ENCODE data around the gene DCLRE1B. TPM values are rescaled to one million over a fixed set of nuclear protein-coding genes. Genes with fewer than 3 reads are reported as not detected.

DCLRE1B gene
- total RNA-seq, 1 donor from 2014 or later, result 7.0 TPM

- no peak overlapping the region for H3K4me3 ChIP-seq (ENCODE audit: low read depth, low read length)
- no peak for DNase-seq (ENCODE audit: low read depth)
- TF ChIP-seq CTCF (conservative IDR thresholded peaks at IDR 0.05; ENCODE audit: low read depth, low read length), result no peak
Observed at GRCh38 chr1:113859478-113860175, 45.5 kb upstream of the DCLRE1B start.

DNA sequence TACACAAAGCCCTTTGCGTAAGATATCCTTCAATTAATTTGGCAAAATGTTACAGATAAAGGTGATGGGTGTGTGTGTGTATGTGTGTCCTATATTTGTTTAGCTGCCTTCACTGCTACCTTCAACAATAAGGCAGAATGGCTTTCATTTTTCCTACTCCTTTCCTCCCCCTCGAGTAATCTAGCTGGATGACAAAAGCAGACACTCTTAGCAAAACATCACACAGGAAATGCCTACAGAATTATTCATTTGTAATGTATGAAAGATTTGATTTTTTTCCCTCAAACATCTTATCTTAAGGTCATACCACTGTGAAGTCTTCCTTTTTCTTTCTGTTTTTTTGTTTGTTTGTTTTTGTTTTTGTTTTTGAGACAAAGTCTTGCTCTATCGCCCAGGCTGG, 44.2 kb upstream of the DCLRE1B start:
- TF ChIP-seq CTCF (conservative IDR thresholded peaks at IDR 0.05; ENCODE audit: low read depth, low read length), result no peak

GRCh38 chr1:113861641-113862040, 43.5 kb upstream of the DCLRE1B start:
- no peak for DNase-seq (ENCODE audit: low read depth)
- TF ChIP-seq CTCF (conservative IDR thresholded peaks at IDR 0.05; ENCODE audit: low read depth, low read length), result no peak
- no peak overlapping the region for H3K4me3 ChIP-seq (ENCODE audit: low read depth, low read length)

More for the DNA sequence above, 44.2 kb upstream of the DCLRE1B start:
- H3K4me3 ChIP-seq (ENCODE audit: low read depth, low read length), result no peak overlapping the region
- DNase-seq (ENCODE audit: low read depth), result no peak

DNA sequence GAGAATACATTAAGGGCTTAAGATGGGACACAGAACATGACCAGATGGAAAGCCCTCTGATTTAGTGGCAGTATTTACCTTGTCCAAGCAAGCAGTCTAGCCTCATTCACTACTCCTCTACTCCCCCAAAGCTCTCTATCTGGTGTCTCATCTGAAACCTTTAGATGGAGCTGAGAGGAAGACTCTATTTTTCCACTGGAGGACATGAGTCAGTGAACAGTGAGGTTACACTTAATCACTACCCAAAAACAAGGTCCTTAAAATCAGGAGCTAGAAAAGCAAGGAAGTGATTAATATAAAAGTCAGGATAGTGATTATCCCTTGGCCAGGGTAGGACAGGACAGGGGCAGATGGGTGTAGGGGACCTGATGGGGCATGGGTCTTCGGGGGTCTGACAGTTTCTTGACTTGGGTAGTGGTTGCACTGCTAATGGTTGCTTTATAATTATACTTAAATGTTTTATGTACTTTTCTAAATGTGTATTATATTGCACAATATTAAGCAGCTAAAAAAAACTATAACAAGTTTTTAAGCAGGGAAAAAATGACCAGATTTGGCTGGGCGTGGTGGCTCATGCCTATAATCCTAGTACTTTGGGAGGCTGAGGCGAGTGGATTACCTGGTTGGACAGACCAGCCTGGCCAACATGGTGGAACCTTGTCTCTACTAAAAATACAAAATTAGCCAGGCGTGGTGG, 36.6 kb upstream of the DCLRE1B start:
- TF ChIP-seq CTCF (conservative IDR thresholded peaks at IDR 0.05; ENCODE audit: low read depth, low read length), result no peak
- no peak for DNase-seq (ENCODE audit: low read depth)
- H3K4me3 ChIP-seq (ENCODE audit: low read depth, low read length), result no peak overlapping the region

DNA sequence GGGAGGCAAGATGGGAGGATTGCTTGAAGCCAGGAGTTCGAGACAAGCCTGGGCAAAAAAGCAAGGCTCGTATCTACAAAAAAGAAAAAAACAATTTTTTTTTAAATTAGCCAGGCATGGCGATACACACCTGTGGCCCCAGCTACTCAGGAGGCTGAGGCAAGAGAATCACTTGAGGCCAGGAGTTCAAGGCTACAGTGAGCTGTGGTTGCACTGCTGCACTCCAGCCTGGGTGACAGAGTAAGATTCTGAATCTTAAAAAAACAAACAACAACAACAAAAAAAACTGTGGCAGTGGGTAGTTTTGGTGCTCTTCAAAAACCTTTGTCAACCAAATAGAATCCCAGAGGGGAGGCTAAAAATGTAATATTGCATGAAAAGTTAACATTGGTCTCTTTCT, 34.3 kb upstream of the DCLRE1B start:
- H3K4me3 ChIP-seq (ENCODE audit: low read depth, low read length), result no peak overlapping the region
- no peak for DNase-seq (ENCODE audit: low read depth)
- no peak for TF ChIP-seq CTCF (conservative IDR thresholded peaks at IDR 0.05; ENCODE audit: low read depth, low read length)

- no peak for DNase-seq (ENCODE audit: low read depth)
- H3K4me3 ChIP-seq (ENCODE audit: low read depth, low read length), result peak within 1 kb of the TSS; percentile 17
- TF ChIP-seq CTCF (conservative IDR thresholded peaks at IDR 0.05; ENCODE audit: low read depth, low read length), result no peak
Observed at GRCh38 chr1:113871597-113872113, 33.5 kb upstream of the DCLRE1B start, which contains the start of gene PTPN22. PTPN22 (minus strand) TSS chr1:113871712.
